IMR-90 (cell line): ENCODE data around the gene ACAP2. TPM values are rescaled to one million over a fixed set of nuclear protein-coding genes. Genes with fewer than 3 reads are reported as not detected.

Source experiments
- ATAC-seq: fragments of 200-7000 bp; cut with Tn5 transposase; 2 replicates; pipeline ENCODE4 v1.9.1; 2020; ENCODE audit warnings: low read depth, mild to moderate bottlenecking, moderate library complexity
- BruUV-seq: library from RNA; stranded (reverse); fragments of 400-500 nt; replicated peaks from 2 replicates; lab custom pipeline; 2021; lab: Mats Ljungman, UMichigan
- CTCF ChIA-PET: fragments of 300-600 bp; formaldehyde crosslinking; extraction: SDS; loops from one replicate; lab custom pipeline; 2021; ENCODE audit warnings: antibody characterized with exemption; lab: Yijun Ruan, JAX
- POLR2A ChIA-PET: fragments of 300-600 bp; sonication (Branson Sonifier 250); formaldehyde crosslinking; loops from one replicate; lab custom pipeline; 2022; ENCODE audit warnings: antibody characterized with exemption; ENCODE audit not compliant: unreplicated experiment; lab: Charles Lee
- DNase-seq: peaks from one replicate; pipeline ENCODE4 v3.0.0; 2013
- H2AFZ ChIP-seq: replicated peaks from 2 replicates; pipeline ENCODE3; 2013; ENCODE audit warnings: low read length, mild to moderate bottlenecking; ENCODE audit not compliant: poor library complexity
- H2AK5ac ChIP-seq: 2 replicates; pipeline ENCODE4 v1.6.1; 2013; ENCODE audit warnings: low read depth, low read length, inconsistent platforms
- H2AK9ac ChIP-seq: replicated peaks from 2 replicates; pipeline ENCODE3; 2013; ENCODE audit warnings: mild to moderate bottlenecking, low read depth, low read length, moderate library complexity; ENCODE audit not compliant: poor library complexity
- H2BK120ac ChIP-seq: 2 replicates; pipeline ENCODE4 v1.6.1; 2013; ENCODE audit warnings: low read depth, low read length, inconsistent platforms
- H2BK15ac ChIP-seq: 3 replicates; pipeline ENCODE4 v1.6.1; 2013; ENCODE audit warnings: low read depth, low read length, inconsistent platforms
- H2BK20ac ChIP-seq: 2 replicates; pipeline ENCODE4 v1.6.1; 2013; ENCODE audit warnings: low read depth, mild to moderate bottlenecking, inconsistent platforms, low read length, moderate library complexity
- H2BK5ac ChIP-seq: 2 replicates; pipeline ENCODE4 v1.6.1; 2013; ENCODE audit warnings: mild to moderate bottlenecking, low read depth, low read length, inconsistent platforms; ENCODE audit not compliant: poor library complexity, severe bottlenecking
- H3K14ac ChIP-seq: replicated peaks from 2 replicates; pipeline ENCODE4 v1.6.1; 2013; ENCODE audit warnings: low read depth, low read length, inconsistent platforms
- H3K18ac ChIP-seq: 2 replicates; pipeline ENCODE4 v1.6.1; 2013; ENCODE audit warnings: low read depth, low read length, control low read depth
- H3K23ac ChIP-seq: 2 replicates; pipeline ENCODE4 v1.6.1; 2013; ENCODE audit warnings: low read depth, low read length, inconsistent platforms
- H3K27ac ChIP-seq: 2 replicates; pipeline ENCODE4 v1.5.1; 2013; ENCODE audit warnings: mild to moderate bottlenecking, control low read depth, low read length; ENCODE audit not compliant: insufficient read depth
- H3K27me3 ChIP-seq: 2 replicates; pipeline ENCODE4 v1.6.1; 2013; ENCODE audit warnings: low read length; ENCODE audit not compliant: control insufficient read depth, insufficient read depth
- H3K36me3 ChIP-seq: 2 replicates; pipeline ENCODE4 v1.6.1; 2013; ENCODE audit warnings: low read length, mixed read lengths; ENCODE audit not compliant: control insufficient read depth, insufficient read depth
- H3K4ac ChIP-seq: 2 replicates; pipeline ENCODE4 v1.6.1; 2013; ENCODE audit warnings: low read depth, low read length, inconsistent platforms
- H3K4me1 ChIP-seq: 2 replicates; pipeline ENCODE4 v1.6.1; 2013; ENCODE audit warnings: low read length, mixed read lengths; ENCODE audit not compliant: control insufficient read depth, insufficient read depth
- H3K4me2 ChIP-seq: 2 replicates; pipeline ENCODE4 v1.6.1; 2013; ENCODE audit warnings: low read depth, mild to moderate bottlenecking, control low read depth, low read length, moderate library complexity
- H3K4me3 ChIP-seq: 2 replicates; pipeline ENCODE4 v1.5.1; 2013; ENCODE audit warnings: low read depth, mild to moderate bottlenecking, control low read depth, low read length, moderate library complexity; ENCODE audit not compliant: insufficient read depth
- H3K56ac ChIP-seq: 2 replicates; pipeline ENCODE4 v1.6.1; 2013; ENCODE audit warnings: low read length, inconsistent platforms; ENCODE audit not compliant: insufficient read depth; ENCODE audit errors: extremely low read depth
- H3K79me1 ChIP-seq, 2 experiments: 2 replicates each; pipeline ENCODE4 v1.6.1; 2013; ENCODE audit warnings: low read length in 2 of 2, inconsistent platforms in 1 of 2, low read depth in 1 of 2
- H3K9ac ChIP-seq: 2 replicates; pipeline ENCODE4 v1.6.1; 2013; ENCODE audit warnings: low read depth, low read length, control low read depth
- H3K9me1 ChIP-seq: 2 replicates; pipeline ENCODE4 v1.6.1; 2013; ENCODE audit warnings: low read length, inconsistent platforms; ENCODE audit not compliant: insufficient read depth
- H3K9me3 ChIP-seq: 2 replicates; pipeline ENCODE4 v1.6.1; 2013; ENCODE audit warnings: low read length; ENCODE audit not compliant: control insufficient read depth, insufficient read depth
- H4K20me1 ChIP-seq: 2 replicates; pipeline ENCODE4 v1.6.1; 2013; ENCODE audit warnings: low read length, inconsistent platforms; ENCODE audit not compliant: insufficient read depth
- H4K5ac ChIP-seq: 2 replicates; pipeline ENCODE4 v1.6.1; 2013; ENCODE audit warnings: mild to moderate bottlenecking, low read depth, low read length, control low read depth
- H4K8ac ChIP-seq, 2 experiments: 2 replicates each; pipeline ENCODE4 v1.6.1; 2013; ENCODE audit warnings: low read depth in 2 of 2, low read length in 2 of 2, control low read depth in 1 of 2, inconsistent platforms in 1 of 2
- H4K91ac ChIP-seq: 2 replicates; pipeline ENCODE4 v1.6.1; 2013; ENCODE audit warnings: low read depth, low read length, inconsistent platforms; ENCODE audit not compliant: insufficient read depth
- CEBPB ChIP-seq: IDR thresholded peaks from 2 replicates; pipeline ENCODE4 v1.6.1; 2012; ENCODE audit warnings: low read depth, low read length, improper control_type of control experiment
- MAZ ChIP-seq: IDR thresholded peaks from 2 replicates; pipeline ENCODE4 v1.6.1; 2012; ENCODE audit warnings: low read depth, mild to moderate bottlenecking, low read length, improper control_type of control experiment, moderate library complexity, borderline replicate concordance
- MXI1 ChIP-seq: IDR thresholded peaks from 2 replicates; pipeline ENCODE4 v1.6.1; 2012; ENCODE audit warnings: low read depth, mild to moderate bottlenecking, low read length, moderate library complexity, borderline replicate concordance
- POLR2A ChIP-seq: IDR thresholded peaks from 2 replicates; pipeline ENCODE4 v1.6.1; 2012; ENCODE audit warnings: mild to moderate bottlenecking, low read depth, low read length
- WGBS, 2 experiments: methylation state at CpG; one replicate each; pipeline versions ENCODE4 v1.1.5 to v1.1.7; 2013; ENCODE audit warnings: missing lambda C conversion rate in 2 of 2; ENCODE audit not compliant: insufficient read length in 1 of 2; ENCODE audit errors: extremely low coverage in 2 of 2; 5-methylcytosine and 5-hydroxymethylcytosine counted together
- dilution Hi-C: fragments of 300-500 bp; cut with HindIII; formaldehyde crosslinking; loops from one replicate; pipeline ENCODE4 v1.14.3; 2018; ENCODE audit warnings: low sequenced_read_pairs; ENCODE audit not compliant: unreplicated experiment
- in situ Hi-C: fragments of 300-500 bp; cut with MboI; formaldehyde crosslinking; loops from 3 replicates; pipeline ENCODE4 v1.14.3; 2019; ENCODE audit warnings: low sequenced_read_pairs, inconsistent platforms, mixed read lengths
- intact Hi-C: fragments of 100-400 bp; cut with micrococcal nuclease; formaldehyde crosslinking; loops from 2 replicates; pipeline ENCODE4 v1.10.0; 2022
- polyA plus RNA-seq, 3 experiments: library from polyadenylated mRNA; depleted of rRNA; stranded (reverse); fragments of >200 nt; gene quantifications; 2 replicates each; pipeline ENCODE4 v1.2.3, GENCODE V29; 2012; ENCODE audit warnings: low replicate concordance in 1 of 3
- total RNA-seq: library from RNA; depleted of rRNA; stranded (reverse); fragments of >200 nt; gene quantifications from 2 replicates; pipeline ENCODE4 v1.2.3, GENCODE V29; 2012
- TF ChIP-seq, protein P1 (sequence below): fragments of 150-350 bp; IDR thresholded peaks from 2 replicates; pipeline ENCODE4 v1.6.1; 2017; ENCODE audit warnings: mild to moderate bottlenecking, antibody characterized with exemption, low read length, low read depth

Gene ACAP2
- total and polyA plus RNA-seq, 2 of the 4 experiments (the other 2 are of a cell fraction), result 11.9 to 35.1 TPM

DNA sequence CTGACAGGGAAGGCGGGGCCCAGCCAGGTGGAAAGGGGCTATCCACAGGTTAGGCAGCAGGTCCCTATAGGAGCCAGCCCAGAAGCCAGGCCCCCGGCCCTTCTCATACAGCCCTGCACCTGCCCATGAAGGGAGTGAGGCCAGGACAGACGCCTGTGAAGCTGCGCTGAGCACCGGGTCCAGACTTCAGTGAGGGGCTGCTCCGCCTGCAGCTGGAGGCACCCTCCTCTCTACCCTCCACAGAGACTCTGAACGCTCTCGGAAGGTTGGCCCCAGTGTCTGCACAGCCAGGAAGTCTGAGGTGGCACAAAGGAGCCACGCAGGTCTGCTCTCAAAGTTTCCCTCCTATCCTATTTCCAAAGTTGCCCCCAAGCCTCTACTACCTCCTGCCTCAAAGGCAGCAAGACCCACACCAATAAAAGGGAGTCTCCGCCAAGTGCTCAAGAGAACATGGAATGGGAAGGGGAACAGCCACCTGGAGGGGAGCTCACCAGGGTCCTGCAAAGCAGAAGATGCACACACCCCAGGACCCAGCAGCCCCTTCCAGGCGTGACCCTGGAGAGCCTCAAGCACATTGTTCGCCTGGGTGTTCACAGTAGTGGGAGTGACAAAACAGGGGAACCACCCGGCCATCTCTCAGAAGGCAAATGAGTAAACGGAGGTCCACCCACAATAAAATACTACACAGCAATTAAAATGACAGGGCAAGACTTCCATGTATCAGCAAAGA lies 191.3 kb downstream of the ACAP2 start:
- 100% methylated on average over 2 of the region's 14 CpGs; no CpG with 5 or more reads in 1 of the 2 experiments for WGBS, 2 experiments
- dilution Hi-C loops (no loop called here), in situ Hi-C loops (loop anchor here (10.0 kb wide), 1 partner anchor 137 kb away; no protein-coding TSS in a partner anchor), intact Hi-C loops (loop anchor here (10.0 kb wide), 1 partner anchor 97 kb away; no protein-coding TSS in a partner anchor)
- Histone ChIP-seq H3K9me1 (peaks cover 2% of the 10 kb centered on the region; the same call in 1 of the 2 replicates), H2AK5ac (no peak overlapping the region), H3K56ac (no peak overlapping the region), H3K23ac (no peak overlapping the region), H2BK15ac (no peak overlapping the region), H2BK20ac (no peak overlapping the region), H4K20me1 (peaks cover 10% of the 10 kb centered on the region), H2BK120ac (no peak overlapping the region), H2AFZ (no peak overlapping the region), H3K9me3 (no peaks in the 10 kb centered on the region), H3K27me3 (no peaks in the 10 kb centered on the region), H4K91ac (no peak overlapping the region), H3K4me1 (peaks cover 5% of the 10 kb centered on the region; the same call in 1 of the 2 replicates), H3K14ac (no peak overlapping the region), H3K27ac (no peak overlapping the region), H4K5ac (no peak overlapping the region), H4K8ac (no peak overlapping the region), H3K9ac (no peak overlapping the region), H3K79me1 (peaks cover 8 to 62% of the 10 kb centered on the region in 2 experiments), H3K36me3 (no peaks in the 10 kb centered on the region; the same call in 1 of the 2 replicates), H3K18ac (no peak overlapping the region), H2AK9ac (no peak overlapping the region), H2BK5ac (no peak overlapping the region), H3K4me3 (no peak overlapping the region), H3K4me2 (no peak overlapping the region), H3K4ac (peak overlapping the region; percentile 29; the same call in 1 of the 2 replicates)
- ChIA-PET POLR2A (no interaction called here), CTCF (no interaction called here)
- BruUV-seq, result no TSS peak
- no peak for ATAC-seq
- no peak for DNase-seq
- TF ChIP-seq MXI1 (no peak), POLR2A (no peak), CEBPB (no peak), MAZ (no peak)
- TF ChIP-seq, protein P1, sequence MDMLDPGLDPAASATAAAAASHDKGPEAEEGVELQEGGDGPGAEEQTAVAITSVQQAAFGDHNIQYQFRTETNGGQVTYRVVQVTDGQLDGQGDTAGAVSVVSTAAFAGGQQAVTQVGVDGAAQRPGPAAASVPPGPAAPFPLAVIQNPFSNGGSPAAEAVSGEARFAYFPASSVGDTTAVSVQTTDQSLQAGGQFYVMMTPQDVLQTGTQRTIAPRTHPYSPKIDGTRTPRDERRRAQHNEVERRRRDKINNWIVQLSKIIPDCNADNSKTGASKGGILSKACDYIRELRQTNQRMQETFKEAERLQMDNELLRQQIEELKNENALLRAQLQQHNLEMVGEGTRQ, result no peak
